Diencephalon (tissue), 1 donor: ENCODE data around the gene ZNF772. TPM values are rescaled to one million over a fixed set of nuclear protein-coding genes. Genes with fewer than 3 reads are reported as not detected.

ENCODE experiments used
- small RNA-seq: library from RNA; depleted of rRNA; stranded (forward); fragments of <200 nt; gene quantifications from one replicate; pipeline ENCODE3, GENCODE V24; 2014
- total RNA-seq: library from RNA; depleted of rRNA; stranded (reverse); fragments of >200 nt; gene quantifications from one replicate; pipeline ENCODE4 v1.2.3, GENCODE V29; 2014

The ZNF772 gene
- 66.7 TPM for total RNA-seq

DNA sequence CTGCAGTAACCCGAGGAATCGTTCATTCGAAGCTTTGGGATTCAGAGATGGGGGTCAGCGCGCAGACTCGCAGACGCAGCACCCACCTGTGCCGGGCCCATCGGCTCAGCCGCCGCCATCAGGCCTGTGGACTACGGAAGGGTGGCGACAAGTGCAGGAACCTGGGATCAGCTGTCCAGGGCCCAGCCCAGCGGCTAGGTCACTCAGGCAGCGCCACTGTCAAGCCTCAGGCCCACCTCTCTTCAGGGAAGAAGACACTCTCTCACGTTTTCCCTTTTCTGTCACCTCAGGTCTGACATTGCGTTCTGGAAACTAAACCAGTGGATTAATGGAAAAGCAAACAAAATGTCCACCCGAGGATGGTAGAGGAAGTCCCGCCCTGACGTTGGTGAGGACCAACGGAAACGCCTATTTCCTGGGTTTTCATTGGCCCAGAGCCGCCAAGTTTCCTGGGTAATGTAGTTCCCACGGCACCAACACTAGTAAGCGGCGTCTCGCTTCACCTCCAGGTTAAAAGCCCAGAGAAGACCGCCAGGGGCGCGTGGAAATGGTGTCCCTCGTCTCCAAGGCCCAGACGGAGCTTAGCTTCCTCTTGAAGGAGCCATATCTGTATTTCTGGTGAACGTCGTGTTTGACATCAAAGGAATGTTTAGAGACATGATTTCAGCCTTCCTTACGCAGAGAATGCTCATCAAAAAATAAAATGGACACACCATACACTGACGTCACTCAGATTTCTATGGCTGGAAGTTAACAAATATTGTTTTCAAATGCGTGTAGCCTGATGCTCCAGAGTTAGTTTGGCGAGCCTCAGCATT, at the start of gene ZNF772:
Gene ZNF772 (minus strand): TSS at position 376 of the 818 bp plus-strand sequence. CDS start 257 bp downstream, at position 119.

DNA sequence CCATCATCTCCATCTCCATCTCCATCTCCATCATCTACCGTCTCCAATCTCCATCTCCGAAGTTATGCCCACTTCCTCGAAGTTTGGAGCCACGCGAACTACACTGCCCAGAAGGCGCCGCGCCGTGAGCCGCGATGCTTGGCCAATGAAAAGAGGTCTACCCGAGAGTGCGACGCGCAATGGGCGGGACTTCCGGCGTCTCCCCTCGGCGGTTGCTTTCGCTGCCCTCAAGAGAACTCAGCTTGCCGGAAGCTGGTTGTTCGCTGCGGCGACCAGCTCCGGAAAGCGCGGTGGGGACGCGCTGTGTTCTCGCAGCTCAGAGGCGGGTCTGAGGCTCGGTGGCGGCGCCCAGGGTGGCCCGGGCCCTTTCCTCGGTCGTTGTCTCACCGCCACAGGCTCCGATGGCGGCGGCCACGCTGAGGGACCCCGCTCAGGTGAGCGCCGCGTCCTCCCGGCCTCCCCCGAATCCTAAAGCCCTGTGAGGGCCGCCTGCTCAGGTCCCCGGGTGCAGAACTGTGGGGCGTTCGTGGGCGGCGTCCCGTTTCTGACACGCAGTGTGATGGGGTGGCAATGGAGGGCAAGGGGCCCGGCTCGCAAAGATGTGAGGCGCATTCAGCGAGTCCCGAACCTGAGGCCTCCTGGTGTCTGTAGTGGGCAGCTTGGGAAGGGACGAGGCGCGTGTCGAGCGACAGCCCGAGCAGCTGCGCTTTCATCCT, 22.5 kb upstream of the ZNF772 start, which contains the start of gene ZNF773:
Gene ZNF773 (plus strand): TSS at position 259 of the 716 bp plus-strand sequence. CDS start 143 bp downstream, at position 402.

DNA sequence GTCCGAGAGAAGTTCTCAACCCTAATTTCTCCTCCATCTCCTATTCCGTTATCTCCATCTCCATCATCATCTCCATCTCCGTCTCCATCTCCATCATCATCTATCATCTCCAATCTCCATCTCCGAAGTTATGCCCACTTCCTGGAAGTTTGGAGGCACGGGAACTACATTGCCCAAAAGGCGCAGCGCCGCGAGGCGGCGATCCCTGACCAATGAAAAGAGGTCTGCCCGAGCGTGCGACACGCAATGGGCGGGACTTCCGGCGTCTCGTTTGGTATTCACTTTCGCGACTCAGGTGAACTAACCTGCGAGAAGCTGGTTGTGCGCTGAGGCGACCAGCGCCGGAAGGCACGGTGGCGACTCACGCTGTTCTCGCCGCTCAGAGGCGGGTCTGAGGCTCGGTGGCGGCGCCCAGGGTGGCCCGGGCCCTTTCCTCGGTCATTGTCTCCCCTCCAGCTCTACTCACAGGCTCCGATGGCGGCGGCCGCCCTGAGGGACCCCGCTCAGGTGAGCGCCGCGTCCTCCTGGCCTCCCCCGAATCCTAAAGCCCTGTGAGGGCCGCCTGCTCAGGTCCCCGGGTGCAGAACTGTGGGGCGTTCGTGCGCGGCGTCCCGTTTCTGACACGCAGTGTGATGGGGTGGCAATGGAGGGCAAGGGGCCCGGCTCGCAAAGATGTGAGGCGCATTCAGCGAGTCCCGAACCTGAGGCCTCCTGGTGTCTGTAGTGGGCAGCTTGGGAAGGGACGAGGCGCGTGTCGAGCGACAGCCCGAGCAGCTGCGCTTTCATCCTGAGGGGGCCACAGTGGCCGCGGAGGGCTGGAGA, 10.3 kb upstream of the ZNF772 start, which contains the start of gene ZNF419:
Gene ZNF419 (plus strand): TSS at position 274 of the 822 bp plus-strand sequence. CDS start 201 bp downstream, at position 475.

DNA sequence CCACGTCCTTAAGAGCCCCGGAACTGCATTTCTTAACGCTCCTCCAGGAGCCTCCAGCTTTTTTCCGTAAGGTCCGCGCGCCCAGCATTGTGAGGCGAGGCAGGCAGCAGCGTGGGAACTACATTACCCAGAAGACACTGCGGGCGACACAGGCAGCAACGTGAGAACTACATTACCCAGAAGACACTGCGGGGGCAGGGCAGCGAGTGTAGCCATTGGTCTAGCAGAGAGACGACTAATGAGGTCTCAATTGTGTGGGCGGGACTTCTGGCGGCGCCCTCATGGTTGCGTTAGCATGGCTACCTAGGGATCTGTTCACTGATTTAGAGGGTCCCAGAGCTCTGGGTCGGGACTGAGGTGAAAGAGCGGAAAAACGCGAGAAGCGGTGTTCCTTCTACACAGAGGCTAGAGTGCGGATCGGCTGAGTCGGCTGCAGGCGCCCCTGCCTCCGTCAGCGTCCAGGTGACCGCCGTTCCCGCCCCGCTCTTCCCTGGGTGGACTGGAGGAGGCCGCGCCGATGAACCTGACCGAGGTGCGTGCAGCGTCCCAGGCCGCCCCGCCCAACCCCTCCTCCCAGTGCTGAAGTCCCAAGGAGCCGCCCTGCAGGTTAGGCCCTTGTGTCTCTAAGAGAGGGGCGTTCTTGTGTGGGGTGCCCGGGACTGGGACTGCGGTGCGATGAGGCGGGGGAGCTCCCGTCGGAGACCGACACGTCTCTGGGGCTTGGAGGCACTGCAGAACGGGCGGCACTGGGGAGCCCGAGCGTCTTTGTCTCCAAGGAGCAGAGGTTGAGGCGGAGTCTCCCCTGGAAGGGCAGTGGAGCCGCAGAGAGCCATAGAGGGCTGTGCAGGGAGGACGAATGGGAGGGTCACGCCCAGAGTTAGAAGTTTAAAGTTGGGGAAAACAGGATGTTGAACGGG, 42.0 kb downstream of the ZNF772 start, which contains the start of gene ZNF749:
Gene ZNF749 (plus strand): TSS at position 264 of the 917 bp plus-strand sequence. CDS start 254 bp downstream, at position 518.

Small RNA genes lying within 50 kb of the gene (small RNA-seq; reads per million reads assigned to genes)
- gene VN1R107P: not detected

Other genes with a start within 250 kb of the ZNF772 start
- gene AURKC, start 246.5 kb downstream of the ZNF772 start, total RNA-seq: 0.69 TPM
- 30.2 TPM for gene ZNF805, start 236.9 kb downstream of the ZNF772 start, total RNA-seq
- 128 TPM for gene ZNF460, start 197.1 kb downstream of the ZNF772 start, total RNA-seq
- gene ZNF543, start 157.1 kb downstream of the ZNF772 start, total RNA-seq: 26.5 TPM
- gene ZNF304, start 126.3 kb downstream of the ZNF772 start, total RNA-seq: 19.8 TPM
- gene TRAPPC2B, start 114.0 kb downstream of the ZNF772 start, total RNA-seq: 20.5 TPM
- 7.8 TPM for gene ZNF547, start 114.0 kb downstream of the ZNF772 start, total RNA-seq
- gene ZNF548, start 87.7 kb downstream of the ZNF772 start, total RNA-seq: 35.1 TPM
- gene ZNF17, start 66.4 kb downstream of the ZNF772 start, total RNA-seq: 30.7 TPM
- 33.9 TPM for gene ZNF749, start 42.2 kb downstream of the ZNF772 start, total RNA-seq
- gene VN1R1, start 20.4 kb downstream of the ZNF772 start, total RNA-seq: 5.5 TPM
- 21.7 TPM for gene ZNF419, start 10.2 kb upstream of the ZNF772 start, total RNA-seq
- 18.7 TPM for gene ZNF773, start 22.4 kb upstream of the ZNF772 start, total RNA-seq
- 19.6 TPM for gene ZNF549, start 49.8 kb upstream of the ZNF772 start, total RNA-seq
- 13.4 TPM for gene ZNF550, start 82.3 kb upstream of the ZNF772 start, total RNA-seq
- gene ZNF416, start 101.3 kb upstream of the ZNF772 start, total RNA-seq: 14.1 TPM
- gene ZIK1, start 106.6 kb upstream of the ZNF772 start, total RNA-seq: 24.2 TPM
- 5.3 TPM for gene ZNF530, start 122.3 kb upstream of the ZNF772 start, total RNA-seq
- gene ZNF134, start 136.7 kb upstream of the ZNF772 start, total RNA-seq: 39.7 TPM
- gene ZNF211, start 155.6 kb upstream of the ZNF772 start, total RNA-seq: 30.7 TPM
- gene ZSCAN4, start 191.4 kb upstream of the ZNF772 start, total RNA-seq: not detected
- 16.1 TPM for gene ZNF551, start 204.4 kb upstream of the ZNF772 start, total RNA-seq
- 31.4 TPM for gene ZNF154, start 231.6 kb upstream of the ZNF772 start, total RNA-seq